Transverse colon (tissue), 4 donors: ENCODE results near the gene SPAG6.
"Not testable (repeated sequence)": the region's sequence is repeated elsewhere in the genome, so short reads cannot be mapped to it uniquely, and the experiment has no call there.

Source experiments
- CTCF ChIP-seq, 5 experiments: fragments of 200-600 bp in 3 of 5; fragments of 450-650 bp in 2 of 5; sonication (generic) in 3 of 5; IDR thresholded peaks; 1 replicate in 2 of 5; 2 replicates in 3 of 5; pipeline ENCODE4 v1.5.1; 2016 to 2017; ENCODE audit warnings: antibody characterized with exemption in 5 of 5, inconsistent platforms in 3 of 5, mild to moderate bottlenecking in 2 of 5, moderate library complexity in 1 of 5
- EP300 ChIP-seq: sonication (generic); formaldehyde crosslinking; IDR thresholded peaks from one replicate; pipeline ENCODE4 v1.6.1; 2017; ENCODE audit warnings: antibody characterized with exemption, low read depth
- POLR2AphosphoS5 ChIP-seq, 3 donors: sonication (generic); formaldehyde crosslinking; IDR thresholded peaks; one replicate each; pipeline ENCODE4 v1.6.1; 2016; ENCODE audit warnings: antibody characterized with exemption in 3 of 3

- TF ChIP-seq EP300; CTCF (IDR thresholded peaks at IDR 0.05); POLR2AphosphoS5 (IDR thresholded peaks at IDR 0.05): not testable (repeated sequence)
Observed at GRCh38 chr10:22396195-22396594, 50.9 kb downstream of the SPAG6 start.
